NCI-H69 (cell line): ENCODE data around the gene ITGAD.
A peak's percentile ranks its signal among the peaks of the same experiment; 100 is the strongest.

Experiments used
- DNase-seq: peaks from one replicate; lab custom pipeline; 2025; lab: John Stamatoyannopoulos, UW

The ITGAD gene

GRCh38 chr16:31393056-31393455 lies at the start of gene ITGAD:
Gene ITGAD (plus strand): TSS chr16:31393335. CDS start chr16:31393361, 26 bp downstream.
- no peak for DNase-seq

GRCh38 chr16:31344712-31345111 lies 48.4 kb upstream of the ITGAD start:
- DNase-seq, result no peak

- no peak for DNase-seq
Observed at GRCh38 chr16:31347445-31347844, 45.7 kb upstream of the ITGAD start.

- no peak for DNase-seq
Observed at GRCh38 chr16:31348579-31348978, 44.6 kb upstream of the ITGAD start.

GRCh38 chr16:31350275-31351005 lies 42.7 kb upstream of the ITGAD start:
- DNase-seq, result no peak

GRCh38 chr16:31351246-31351941 lies 41.7 kb upstream of the ITGAD start:
- DNase-seq, result no peak

GRCh38 chr16:31351942-31352325 lies 41.2 kb upstream of the ITGAD start:
- DNase-seq, result no peak

- no peak for DNase-seq
Observed at GRCh38 chr16:31352376-31353115, 40.6 kb upstream of the ITGAD start.

GRCh38 chr16:31354394-31355291 lies 38.5 kb upstream of the ITGAD start, which contains the start of gene ITGAX:
Gene ITGAX (plus strand): TSS chr16:31355176. CDS start chr16:31355255, 79 bp downstream.
- no peak for DNase-seq

- no peak for DNase-seq
Observed at GRCh38 chr16:31355431-31356100, 37.6 kb upstream of the ITGAD start.

- DNase-seq, result no peak
Observed at GRCh38 chr16:31356566-31357323, 36.4 kb upstream of the ITGAD start.

- no peak for DNase-seq
Observed at GRCh38 chr16:31357324-31358109, 35.6 kb upstream of the ITGAD start.

GRCh38 chr16:31360251-31360650 lies 32.9 kb upstream of the ITGAD start:
- DNase-seq, result no peak

- no peak for DNase-seq
Observed at GRCh38 chr16:31361201-31362110, 31.7 kb upstream of the ITGAD start.

GRCh38 chr16:31362476-31363405 lies 30.4 kb upstream of the ITGAD start:
- DNase-seq, result no peak

GRCh38 chr16:31363721-31364120 lies 29.4 kb upstream of the ITGAD start:
- no peak for DNase-seq

- DNase-seq, result peak; percentile 6
Observed at GRCh38 chr16:31364421-31364820, 28.7 kb upstream of the ITGAD start.
